Smooth muscle cell (in vitro differentiated cells): ENCODE results near the gene TIFAB. TPM values are rescaled to one million over a fixed set of nuclear protein-coding genes. Genes with fewer than 3 reads are reported as not detected.

ENCODE experiments used
- DNase-seq: peaks from one replicate; lab custom pipeline; 2025; ENCODE audit not compliant: unreplicated experiment; lab: John Stamatoyannopoulos, UW
- H2AFZ ChIP-seq: fragments of 200-600 bp; sonication (generic); 2 replicates; pipeline ENCODE4 v1.6.0; 2016; ENCODE audit warnings: antibody characterized with exemption, low read depth, mild to moderate bottlenecking
- H3F3A ChIP-seq: fragments of 200-600 bp; sonication (generic); 2 replicates; pipeline ENCODE4 v1.6.0; 2017; ENCODE audit warnings: antibody characterized with exemption, low read depth
- H3K27ac ChIP-seq: fragments of 200-600 bp; sonication (generic); 2 replicates; pipeline ENCODE4 v1.5.1; 2016; ENCODE audit warnings: low read depth, mild to moderate bottlenecking
- H3K27me3 ChIP-seq: fragments of 200-600 bp; sonication (generic); 2 replicates; pipeline ENCODE4 v1.6.1; 2016; ENCODE audit warnings: low read depth, mild to moderate bottlenecking
- H3K36me3 ChIP-seq: fragments of 200-600 bp; sonication (generic); 2 replicates; pipeline ENCODE4 v1.5.1; 2016; ENCODE audit warnings: low read depth
- H3K4me1 ChIP-seq: fragments of 200-600 bp; sonication (generic); 2 replicates; pipeline ENCODE4 v1.5.1; 2016; ENCODE audit warnings: low read depth
- H3K4me2 ChIP-seq: fragments of 200-600 bp; sonication (generic); 2 replicates; pipeline ENCODE4 v1.6.0; 2016; ENCODE audit warnings: mild to moderate bottlenecking
- H3K4me3 ChIP-seq: fragments of 200-600 bp; sonication (generic); 2 replicates; pipeline ENCODE4 v1.5.1; 2016; ENCODE audit warnings: mild to moderate bottlenecking
- H3K79me2 ChIP-seq: fragments of 200-600 bp; sonication (generic); 2 replicates; pipeline ENCODE4 v1.6.0; 2016; ENCODE audit warnings: low read depth, mild to moderate bottlenecking
- H3K9ac ChIP-seq: fragments of 200-600 bp; sonication (generic); 2 replicates; pipeline ENCODE4 v1.6.0; 2016; ENCODE audit warnings: low read depth
- H3K9me3 ChIP-seq: fragments of 200-600 bp; sonication (generic); replicated peaks from 2 replicates; pipeline ENCODE4 v1.5.1; 2016; ENCODE audit warnings: low read depth
- H4K20me1 ChIP-seq: fragments of 200-600 bp; sonication (generic); 2 replicates; pipeline ENCODE4 v1.6.0; 2016; ENCODE audit warnings: low read depth
- CTCF ChIP-seq: fragments of 200-600 bp; sonication (generic); IDR thresholded peaks from 2 replicates; pipeline ENCODE4 v1.5.1; 2017; ENCODE audit warnings: borderline replicate concordance, mild to moderate bottlenecking, antibody characterized with exemption; ENCODE audit not compliant: insufficient read depth, poor library complexity, severe bottlenecking
- whole genome bisulfite sequencing: methylation state at CpG from one replicate; pipeline ENCODE4 v1.1.7; 2016; ENCODE audit warnings: low lambda C conversion rate; 5-methylcytosine and 5-hydroxymethylcytosine counted together
- polyA plus RNA-seq: library from polyadenylated mRNA; unstranded; fragments of >200 nt; fragmentation: Nextera tagmentation; extraction: Ambion mirVana; gene quantifications from 2 replicates; pipeline ENCODE4 v1.2.1, GENCODE V29; 2016
- total RNA-seq: library from RNA; depleted of rRNA; stranded (reverse); fragments of >200 nt; gene quantifications from 2 replicates; pipeline ENCODE4 v1.2.3, GENCODE V29; 2014

Gene TIFAB
- total and polyA plus RNA-seq, 2 experiments from 2014 or later, result 0.08 TPM; not detected in 1

GRCh38 chr5:135487037-135487395, 34.9 kb upstream of the TIFAB start:
- Histone ChIP-seq H3K36me3 (no peaks in the 10 kb centered on the region), H2AFZ (no peak overlapping the region), H3K9me3 (no peaks in the 10 kb centered on the region), H3K27me3 (peaks cover 53% of the 10 kb centered on the region), H4K20me1 (no peaks in the 10 kb centered on the region), H3K27ac (no peak overlapping the region), H3F3A (peaks cover 7% of the 10 kb centered on the region), H3K4me2 (no peak overlapping the region), H3K9ac (no peak overlapping the region), H3K4me1 (peaks cover 34% of the 10 kb centered on the region), H3K79me2 (no peaks in the 10 kb centered on the region), H3K4me3 (no peak overlapping the region)
- no peak for DNase-seq
- 33% methylated on average over 1 of the region's 1 CpG for WGBS
- no peak for TF ChIP-seq CTCF

- Histone ChIP-seq H3K4me3 (no peak overlapping the region), H3K9me3 (no peaks in the 10 kb centered on the region), H3K36me3 (no peaks in the 10 kb centered on the region), H3K4me1 (peaks cover 30% of the 10 kb centered on the region), H3F3A (peaks cover 7% of the 10 kb centered on the region), H2AFZ (no peak overlapping the region), H3K9ac (no peak overlapping the region), H3K27ac (no peak overlapping the region), H3K4me2 (no peak overlapping the region), H3K27me3 (peaks cover 47% of the 10 kb centered on the region), H4K20me1 (no peaks in the 10 kb centered on the region), H3K79me2 (no peaks in the 10 kb centered on the region)
- 85% methylated on average over 13 of the region's 13 CpGs for WGBS
- no peak for DNase-seq
- no peak for TF ChIP-seq CTCF
Measured at GRCh38 chr5:135486131-135487036, 34.2 kb upstream of the TIFAB start.

GRCh38 chr5:135484674-135485086, 32.5 kb upstream of the TIFAB start:
- Histone ChIP-seq H2AFZ (no peak overlapping the region), H3K36me3 (no peaks in the 10 kb centered on the region), H4K20me1 (no peaks in the 10 kb centered on the region), H3K4me3 (no peak overlapping the region), H3K9me3 (no peaks in the 10 kb centered on the region), H3K4me2 (no peak overlapping the region), H3K27ac (no peak overlapping the region), H3K9ac (no peak overlapping the region), H3K4me1 (peaks cover 14% of the 10 kb centered on the region), H3F3A (no peaks in the 10 kb centered on the region), H3K27me3 (peaks cover 41% of the 10 kb centered on the region), H3K79me2 (no peaks in the 10 kb centered on the region)
- TF ChIP-seq CTCF, result no peak
- no peak for DNase-seq
- 57% methylated on average over 5 of the region's 5 CpGs for WGBS
